ENCODE measurements around the gene BTG1. TPM values are rescaled to one million over a fixed set of nuclear protein-coding genes. Genes with fewer than 3 reads are reported as not detected.

Gene BTG1
- total RNA-seq: 10 to 100 TPM; 78.5 to 81.8 TPM
- long read RNA-seq, donor 1, full-length matches to known transcripts: 48 of 50 reads
- long read RNA-seq, donor 1, partial matches to known transcripts: 0 of 50 reads
- long read RNA-seq, donor 1, other reads (novel, unspliced or antisense): 2 of 50 reads
- long read RNA-seq, donor 2, full-length matches to known transcripts: 62 of 65 reads
- long read RNA-seq, donor 2, partial matches to known transcripts: 0 of 65 reads
- long read RNA-seq, donor 2, other reads (novel, unspliced or antisense): 3 of 65 reads

GRCh38 chr12:92145731-92146496 is at the start of gene BTG1:
Gene BTG1 (minus strand): TSS chr12:92145846. CDS start chr12:92145535, 311 bp downstream.
- intact Hi-C loops (cut with DNase I): loop anchor here (5.0 to 10.0 kb wide), 4 partner anchors 331 to 761 kb away; no protein-coding TSS in a partner anchor
- DNase-seq (ENCODE audit: low spot score): peak; percentile 99

GRCh38 chr12:92194561-92194960 is 48.9 kb upstream of the BTG1 start:
- DNase-seq (ENCODE audit: low spot score): no peak
- intact Hi-C loops (cut with DNase I): no loop called here

GRCh38 chr12:92193846-92194245 is 48.2 kb upstream of the BTG1 start:
- no peak for DNase-seq (ENCODE audit: low spot score)
- intact Hi-C loops (cut with DNase I): no loop called here

GRCh38 chr12:92193063-92193462 is 47.4 kb upstream of the BTG1 start:
- intact Hi-C loops (cut with DNase I): no loop called here
- DNase-seq (ENCODE audit: low spot score): no peak

GRCh38 chr12:92192360-92192759 is 46.7 kb upstream of the BTG1 start:
- intact Hi-C loops (cut with DNase I): no loop called here
- no peak for DNase-seq (ENCODE audit: low spot score)

- intact Hi-C loops (cut with DNase I): no loop called here
- no peak for DNase-seq (ENCODE audit: low spot score)
These were observed 45.4 kb upstream of the BTG1 start for GRCh38 chr12:92191061-92191460.

- intact Hi-C loops (cut with DNase I): no loop called here
These were observed 43.0 kb upstream of the BTG1 start for GRCh38 chr12:92188517-92189188.

GRCh38 chr12:92186038-92186470 is 40.4 kb upstream of the BTG1 start:
- intact Hi-C loops (cut with DNase I): no loop called here
- no peak for DNase-seq (ENCODE audit: low spot score)

More at GRCh38 chr12:92188517-92189188, 43.0 kb upstream of the BTG1 start:
- no peak for DNase-seq (ENCODE audit: low spot score)

GRCh38 chr12:92185052-92185451 is 39.4 kb upstream of the BTG1 start:
- intact Hi-C loops (cut with DNase I): no loop called here
- DNase-seq (ENCODE audit: low spot score): no peak

- DNase-seq (ENCODE audit: low spot score): no peak
- intact Hi-C loops (cut with DNase I): no loop called here
These were observed 37.9 kb upstream of the BTG1 start for GRCh38 chr12:92183575-92183974.

GRCh38 chr12:92178340-92178739 is 32.7 kb upstream of the BTG1 start:
- intact Hi-C loops (cut with DNase I): no loop called here
- no peak for DNase-seq (ENCODE audit: low spot score)

GRCh38 chr12:92176646-92177045 is 31.0 kb upstream of the BTG1 start:
- intact Hi-C loops (cut with DNase I): loop anchor here in 1 of 2 donors (2.0 kb wide), 1 partner anchor 72 kb away; no protein-coding TSS in a partner anchor
- no peak for DNase-seq (ENCODE audit: low spot score)

- DNase-seq (ENCODE audit: low spot score): no peak
- intact Hi-C loops (cut with DNase I): loop anchor here in 1 of 2 donors (2.0 kb wide), 1 partner anchor 73 kb away; no protein-coding TSS in a partner anchor
These were observed 30.3 kb upstream of the BTG1 start for GRCh38 chr12:92175961-92176360.

GRCh38 chr12:92170050-92170449 is 24.4 kb upstream of the BTG1 start:
- intact Hi-C loops (cut with DNase I): no loop called here
- DNase-seq (ENCODE audit: low spot score): no peak

GRCh38 chr12:92167075-92167474 is 21.4 kb upstream of the BTG1 start:
- intact Hi-C loops (cut with DNase I): loop anchor here in 1 of 2 donors (10.0 kb wide), 1 partner anchor 298 kb away; no protein-coding TSS in a partner anchor
- no peak for DNase-seq (ENCODE audit: low spot score)

GRCh38 chr12:92164712-92165111 is 19.1 kb upstream of the BTG1 start:
- DNase-seq (ENCODE audit: low spot score): no peak
- intact Hi-C loops (cut with DNase I): loop anchor here in 1 of 2 donors (10.0 kb wide), 1 partner anchor 300 kb away; no protein-coding TSS in a partner anchor

GRCh38 chr12:92162079-92162478 is 16.4 kb upstream of the BTG1 start:
- intact Hi-C loops (cut with DNase I): loop anchor here in 1 of 2 donors (10.0 kb wide), 1 partner anchor 303 kb away; no protein-coding TSS in a partner anchor
- DNase-seq (ENCODE audit: low spot score): no peak

- intact Hi-C loops (cut with DNase I): no loop called here
- DNase-seq (ENCODE audit: low spot score): no peak
These were observed 13.3 kb upstream of the BTG1 start for GRCh38 chr12:92158796-92159439.

GRCh38 chr12:92156704-92157395 is 11.2 kb upstream of the BTG1 start:
- no peak for DNase-seq (ENCODE audit: low spot score)

More at GRCh38 chr12:92156704-92157395, 11.2 kb upstream of the BTG1 start:
- intact Hi-C loops (cut with DNase I): no loop called here

Data from posterior vena cava (tissue), 2 donors.